ENCODE data around the gene OTX2.

The OTX2 gene

GRCh38 chr14:56810147-56810719 is at the start of gene OTX2:
Gene OTX2 (minus strand): TSS chr14:56810479. CDS start chr14:56805456, 5,023 bp downstream.
- DNase-seq, result no peak

GRCh38 chr14:56858422-56858821 is 48.1 kb upstream of the OTX2 start:
- DNase-seq, result no peak

GRCh38 chr14:56857216-56857615 is 46.9 kb upstream of the OTX2 start:
- no peak for DNase-seq

GRCh38 chr14:56855891-56856461 is 45.7 kb upstream of the OTX2 start:
- DNase-seq, result peak; percentile 58

- DNase-seq, result no peak
Measured at GRCh38 chr14:56854325-56854724, 44.0 kb upstream of the OTX2 start.

- DNase-seq, result no peak
Measured at GRCh38 chr14:56846970-56847930, 37.0 kb upstream of the OTX2 start.

GRCh38 chr14:56844406-56845002 is 34.2 kb upstream of the OTX2 start:
- DNase-seq, result no peak

- DNase-seq, result no peak
Measured at GRCh38 chr14:56841611-56842010, 31.3 kb upstream of the OTX2 start.

GRCh38 chr14:56840221-56840620 is 29.9 kb upstream of the OTX2 start:
- no peak for DNase-seq

GRCh38 chr14:56829151-56829550 is 18.9 kb upstream of the OTX2 start:
- no peak for DNase-seq

- DNase-seq, result no peak
Measured at GRCh38 chr14:56826214-56826613, 15.9 kb upstream of the OTX2 start.

GRCh38 chr14:56821805-56822610 is 11.7 kb upstream of the OTX2 start:
- DNase-seq, result no peak

GRCh38 chr14:56821177-56821576 is 10.9 kb upstream of the OTX2 start:
- no peak for DNase-seq

- no peak for DNase-seq
Measured at GRCh38 chr14:56817396-56817921, 7.2 kb upstream of the OTX2 start.

GRCh38 chr14:56816574-56817391 is 6.5 kb upstream of the OTX2 start:
- DNase-seq, result no peak

GRCh38 chr14:56815745-56816144 is 5.5 kb upstream of the OTX2 start:
- no peak for DNase-seq

- no peak for DNase-seq
Measured at GRCh38 chr14:56814969-56815700, 4.9 kb upstream of the OTX2 start.

GRCh38 chr14:56814519-56814959 is 4.3 kb upstream of the OTX2 start:
- no peak for DNase-seq

- DNase-seq, result no peak
Measured at GRCh38 chr14:56813143-56813551, 2.9 kb upstream of the OTX2 start.

- DNase-seq, result no peak
Measured at GRCh38 chr14:56812364-56813141, 2.3 kb upstream of the OTX2 start.
